ENCODE results near the gene AOPEP.

Gene AOPEP

GRCh38 chr9:95021166-95021886, 294.8 kb downstream of the AOPEP start:
- no peak for DNase-seq
- Histone ChIP-seq H3K36me3 (peaks cover 62% of the 10 kb centered on the region), H3K4me3 (ENCODE audit: low read depth, low read length) (no peak overlapping the region), H3K27me3 (no peaks in the 10 kb centered on the region), H3K4me1 (peaks cover 59% of the 10 kb centered on the region), H3K9me3 (no peaks in the 10 kb centered on the region)
- TF ChIP-seq CTCF (IDR thresholded peaks at IDR 0.05; ENCODE audit: low read depth, low read length), result no peak

GRCh38 chr9:95022657-95023056, 296.2 kb downstream of the AOPEP start:
- Histone ChIP-seq H3K4me3 (ENCODE audit: low read depth, low read length) (no peak overlapping the region), H3K36me3 (peaks cover 61% of the 10 kb centered on the region), H3K4me1 (peaks cover 58% of the 10 kb centered on the region), H3K9me3 (no peaks in the 10 kb centered on the region), H3K27me3 (no peaks in the 10 kb centered on the region)
- no peak for TF ChIP-seq CTCF (IDR thresholded peaks at IDR 0.05; ENCODE audit: low read depth, low read length)
- no peak for DNase-seq

- Histone ChIP-seq H3K4me3 (ENCODE audit: low read depth, low read length) (no peak overlapping the region), H3K4me1 (peaks cover 57% of the 10 kb centered on the region), H3K36me3 (peaks cover 61% of the 10 kb centered on the region), H3K27me3 (no peaks in the 10 kb centered on the region), H3K9me3 (no peaks in the 10 kb centered on the region)
- peak; percentile 45 for DNase-seq
- no peak for TF ChIP-seq CTCF (IDR thresholded peaks at IDR 0.05; ENCODE audit: low read depth, low read length)
Measured at GRCh38 chr9:95023217-95024003, 296.9 kb downstream of the AOPEP start.

GRCh38 chr9:95024097-95024671, 297.7 kb downstream of the AOPEP start:
- peak; percentile 36 for DNase-seq
- peaks cover 60% of the 10 kb centered on the region for H3K36me3 ChIP-seq
- peak; percentile 27 for TF ChIP-seq CTCF (IDR thresholded peaks at IDR 0.05; ENCODE audit: low read depth, low read length)
- no peaks in the 10 kb centered on the region for H3K27me3 ChIP-seq
- H3K4me3 ChIP-seq (ENCODE audit: low read depth, low read length), result no peak overlapping the region
- no peaks in the 10 kb centered on the region for H3K9me3 ChIP-seq
- peaks cover 63% of the 10 kb centered on the region for H3K4me1 ChIP-seq

GRCh38 chr9:95025213-95026147, 299.0 kb downstream of the AOPEP start:
- H3K4me3 ChIP-seq (ENCODE audit: low read depth, low read length), result peak overlapping the region; percentile 4; the same call in 1 of the 2 replicates
- H3K4me1 ChIP-seq, result peaks cover 75% of the 10 kb centered on the region
- DNase-seq, result peak; percentile 84

More at GRCh38 chr9:95025213-95026147, 299.0 kb downstream of the AOPEP start:
- TF ChIP-seq CTCF (IDR thresholded peaks at IDR 0.05; ENCODE audit: low read depth, low read length), result peak; percentile 54
- H3K9me3 ChIP-seq, result no peaks in the 10 kb centered on the region
- H3K36me3 ChIP-seq, result peaks cover 50% of the 10 kb centered on the region
- H3K27me3 ChIP-seq, result no peaks in the 10 kb centered on the region
